ENCODE measurements around the gene TPI1. TPM values are rescaled to one million over a fixed set of nuclear protein-coding genes. Genes with fewer than 3 reads are reported as not detected.
A peak's percentile ranks its signal among the peaks of the same experiment; 100 is the strongest.
"Not testable (repeated sequence)": the region's sequence is repeated elsewhere in the genome, so short reads cannot be mapped to it uniquely, and the experiment has no call there.

Gene TPI1
- total RNA-seq, 1 donor from 2014 or later: 300 TPM

- no peak for DNase-seq (ENCODE audit: low spot score)
- ATAC-seq: no peak
Observed at GRCh38 chr12:6866163-6866919, 990 bp upstream of the TPI1 start.

- DNase-seq (ENCODE audit: low spot score) (peak; percentile 86), ATAC-seq (peak; percentile 70)
Observed at GRCh38 chr12:6866920-6867412, 365 bp upstream of the TPI1 start.

GRCh38 chr12:6868211-6869048, 1.1 kb downstream of the TPI1 start:
- no peak for ATAC-seq

GRCh38 chr12:6869049-6870021, 2.0 kb downstream of the TPI1 start:
- DNase-seq (ENCODE audit: low spot score) (peak; percentile 78), ATAC-seq (peak; percentile 20)

More at GRCh38 chr12:6868211-6869048, 1.1 kb downstream of the TPI1 start:
- no peak for DNase-seq (ENCODE audit: low spot score)

- not testable (repeated sequence) for DNase-seq (ENCODE audit: low spot score); ATAC-seq
Observed at GRCh38 chr12:6870304-6870703, 3.0 kb downstream of the TPI1 start.

- ATAC-seq: no peak
- no peak for DNase-seq (ENCODE audit: low spot score)
Observed at GRCh38 chr12:6871052-6871957, 4.0 kb downstream of the TPI1 start.

- ATAC-seq (peak; percentile 73), DNase-seq (ENCODE audit: low spot score) (peak; percentile 84)
Observed at GRCh38 chr12:6872073-6873048, 5.0 kb downstream of the TPI1 start.

GRCh38 chr12:6873094-6874014, 6.0 kb downstream of the TPI1 start, which contains the start of gene SPSB2:
SPSB2 (minus strand) TSS chr12:6873303; CDS start chr12:6872901, 402 bp downstream.
- DNase-seq (ENCODE audit: low spot score) (peak; percentile 99), ATAC-seq (peak; percentile 89)

- not testable (repeated sequence) for ATAC-seq; DNase-seq (ENCODE audit: low spot score)
Observed at GRCh38 chr12:6874015-6874368, 6.7 kb downstream of the TPI1 start.

- not testable (repeated sequence) for DNase-seq (ENCODE audit: low spot score); ATAC-seq
Observed at GRCh38 chr12:6879824-6880223, 12.5 kb downstream of the TPI1 start.

GRCh38 chr12:6883252-6883651, 15.9 kb downstream of the TPI1 start:
- no peak for ATAC-seq
- DNase-seq (ENCODE audit: low spot score): no peak

GRCh38 chr12:6883683-6884082, 16.4 kb downstream of the TPI1 start:
- ATAC-seq (no peak), DNase-seq (ENCODE audit: low spot score) (no peak)

GRCh38 chr12:6884539-6884938, 17.2 kb downstream of the TPI1 start:
- ATAC-seq: no peak
- DNase-seq (ENCODE audit: low spot score): no peak

- DNase-seq (ENCODE audit: low spot score); ATAC-seq: not testable (repeated sequence)
Observed at GRCh38 chr12:6886206-6886999, 19.1 kb downstream of the TPI1 start.

- no peak for ATAC-seq
- DNase-seq (ENCODE audit: low spot score): no peak
Observed at GRCh38 chr12:6887460-6887859, 20.1 kb downstream of the TPI1 start.

- no peak for ATAC-seq
- no peak for DNase-seq (ENCODE audit: low spot score)
Observed at GRCh38 chr12:6888360-6888759, 21.0 kb downstream of the TPI1 start.

All from left lobe of liver (tissue), 2 donors.